Neural progenitor cell (in vitro differentiated cells): ENCODE data around the gene AKAP8. TPM values are rescaled to one million over a fixed set of nuclear protein-coding genes. Genes with fewer than 3 reads are reported as not detected.
"Not testable (repeated sequence)": the region's sequence is repeated elsewhere in the genome, so short reads cannot be mapped to it uniquely, and the experiment has no call there.

ENCODE experiments used
- DNase-seq: peaks from one replicate; pipeline ENCODE4 v3.0.0-alpha.2; 2016; ENCODE audit warnings: low spot score
- H2AFZ ChIP-seq: fragments of 200-600 bp; sonication (generic); replicated peaks from 2 replicates; pipeline ENCODE4 v1.6.1; 2016; ENCODE audit warnings: antibody characterized with exemption
- H3F3A ChIP-seq: fragments of 200-600 bp; sonication (generic); 2 replicates; pipeline ENCODE4 v1.6.1; 2016; ENCODE audit warnings: antibody characterized with exemption, low read depth
- H3K27ac ChIP-seq: fragments of 200-600 bp; sonication (generic); 2 replicates; pipeline ENCODE4 v1.5.1; 2016; ENCODE audit warnings: mild to moderate bottlenecking
- H3K27me3 ChIP-seq: fragments of 200-600 bp; sonication (generic); 2 replicates; pipeline ENCODE4 v1.6.1; 2016; ENCODE audit warnings: mild to moderate bottlenecking, moderate library complexity
- H3K36me3 ChIP-seq: fragments of 200-600 bp; sonication (generic); 2 replicates; pipeline ENCODE4 v1.5.1; 2016
- H3K4me1 ChIP-seq: fragments of 200-600 bp; sonication (generic); 2 replicates; pipeline ENCODE4 v1.6.1; 2016; ENCODE audit warnings: mixed run types
- H3K4me2 ChIP-seq: fragments of 200-600 bp; sonication (generic); 2 replicates; pipeline ENCODE4 v1.6.1; 2016
- H3K4me3 ChIP-seq: fragments of 200-600 bp; sonication (generic); 2 replicates; pipeline ENCODE4 v1.5.1; 2016
- H3K79me2 ChIP-seq: fragments of 200-600 bp; sonication (generic); 2 replicates; pipeline ENCODE4 v1.6.1; 2016; ENCODE audit warnings: low read depth
- H3K9ac ChIP-seq: fragments of 200-600 bp; sonication (generic); 2 replicates; pipeline ENCODE4 v1.6.1; 2016
- H3K9me3 ChIP-seq: fragments of 200-600 bp; sonication (generic); 2 replicates; pipeline ENCODE4 v1.5.1; 2016; ENCODE audit warnings: low read depth
- H4K20me1 ChIP-seq: fragments of 200-600 bp; sonication (generic); 2 replicates; pipeline ENCODE4 v1.6.1; 2016; ENCODE audit warnings: low read depth
- H3K27ac Mint-ChIP-seq: 3 replicates; pipeline ENCODE4 v1.8.0; 2021; ENCODE audit warnings: mixed read lengths
- H3K27me3 Mint-ChIP-seq: 2 replicates; pipeline ENCODE4 v1.8.0; 2022; ENCODE audit warnings: low read depth, mild to moderate bottlenecking, inconsistent platforms, moderate library complexity, mixed read lengths; ENCODE audit not compliant: insufficient read depth
- H3K36me3 Mint-ChIP-seq: 3 replicates; pipeline ENCODE4 v1.8.0; 2021; ENCODE audit warnings: mixed read lengths
- H3K4me1 Mint-ChIP-seq: 3 replicates; pipeline ENCODE4 v1.8.0; 2021; ENCODE audit warnings: mixed read lengths
- H3K4me3 Mint-ChIP-seq: 3 replicates; pipeline ENCODE4 v1.8.0; 2021; ENCODE audit warnings: mild to moderate bottlenecking, moderate library complexity, mixed read lengths
- H3K9me3 Mint-ChIP-seq: 3 replicates; pipeline ENCODE4 v1.8.0; 2020; ENCODE audit warnings: mixed read lengths
- CTCF ChIP-seq: fragments of 200-600 bp; sonication (generic); IDR thresholded peaks from 2 replicates; pipeline ENCODE4 v1.5.1; 2017; ENCODE audit warnings: antibody characterized with exemption, mild to moderate bottlenecking
- EZH2 ChIP-seq: fragments of 200-600 bp; sonication (generic); IDR thresholded peaks from 2 replicates; pipeline ENCODE4 v1.6.1; 2017; ENCODE audit warnings: antibody characterized with exemption, mild to moderate bottlenecking, moderate library complexity
- EZH2phosphoT487 ChIP-seq: fragments of 200-600 bp; sonication (generic); IDR thresholded peaks from 2 replicates; pipeline ENCODE4 v1.6.1; 2017; ENCODE audit warnings: antibody characterized with exemption
- total RNA-seq: library from RNA; depleted of rRNA; stranded (reverse); fragments of >200 nt; gene quantifications from 2 replicates; pipeline ENCODE4 v1.2.3, GENCODE V29; 2015; ENCODE audit warnings: low replicate concordance

The AKAP8 gene
- total RNA-seq, 1 donor from 2014 or later = 20.1 TPM

- Histone ChIP-seq H3K27ac (no peak overlapping the region), H3K4me3 (no peak overlapping the region), H3F3A (peaks cover 6% of the 10 kb centered on the region), H2AFZ (no peak overlapping the region), H3K79me2 (no peaks in the 10 kb centered on the region), H3K9me3 (no peaks in the 10 kb centered on the region), H3K9ac (no peak overlapping the region), H3K4me1 (no peaks in the 10 kb centered on the region), H3K36me3 (peaks cover 7% of the 10 kb centered on the region), H4K20me1 (no peaks in the 10 kb centered on the region), H3K27me3 (no peaks in the 10 kb centered on the region), H3K4me2 (no peak overlapping the region)
- no peak for TF ChIP-seq CTCF
- TF ChIP-seq EZH2 = no peak
- no peak for TF ChIP-seq EZH2phosphoT487
- H3K4me1 Mint-ChIP-seq = no peaks in the 10 kb centered on the region
- no peak overlapping the region for H3K27ac Mint-ChIP-seq
- no peak overlapping the region for H3K4me3 Mint-ChIP-seq
- no peaks in the 10 kb centered on the region for H3K9me3 Mint-ChIP-seq
- peaks cover 26% of the 10 kb centered on the region for H3K36me3 Mint-ChIP-seq
- no peak for DNase-seq
- peaks cover 7% of the 10 kb centered on the region for H3K27me3 Mint-ChIP-seq
Observed at GRCh38 chr19:15353908-15354307, 25.7 kb downstream of the AKAP8 start.

- not testable (repeated sequence) for DNase-seq, H3K79me2 ChIP-seq, H3K4me3 Mint-ChIP-seq, H3K27me3 Mint-ChIP-seq, H4K20me1 ChIP-seq, H3F3A ChIP-seq, H3K27ac Mint-ChIP-seq, H3K36me3 ChIP-seq, H3K27ac ChIP-seq, H3K4me3 ChIP-seq, H3K9ac ChIP-seq, H3K9me3 ChIP-seq, H3K27me3 ChIP-seq, H3K4me2 ChIP-seq, H3K9me3 Mint-ChIP-seq, H3K4me1 Mint-ChIP-seq, H3K4me1 ChIP-seq, H2AFZ ChIP-seq
- H3K36me3 Mint-ChIP-seq = peaks cover 17% of the 10 kb centered on the region
Observed at GRCh38 chr19:15352535-15352934, 27.1 kb downstream of the AKAP8 start.

GRCh38 chr19:15341328-15341727, 38.3 kb downstream of the AKAP8 start:
- not testable (repeated sequence) for H3K27ac ChIP-seq, H3K4me1 Mint-ChIP-seq, H3K9me3 Mint-ChIP-seq, DNase-seq, H3K9me3 ChIP-seq, H2AFZ ChIP-seq, H3K79me2 ChIP-seq, H3K27me3 Mint-ChIP-seq, H3K4me1 ChIP-seq, H4K20me1 ChIP-seq, H3K27me3 ChIP-seq, H3K4me3 ChIP-seq, H3K36me3 ChIP-seq, H3F3A ChIP-seq, H3K9ac ChIP-seq, H3K36me3 Mint-ChIP-seq, H3K4me3 Mint-ChIP-seq, H3K4me2 ChIP-seq, H3K27ac Mint-ChIP-seq

GRCh38 chr19:15340086-15340485, 39.5 kb downstream of the AKAP8 start:
- H2AFZ ChIP-seq = no peak overlapping the region
- no peak overlapping the region for H3K27ac Mint-ChIP-seq
- TF ChIP-seq EZH2 (no peak), CTCF (no peak), EZH2phosphoT487 (no peak)
- H3K79me2 ChIP-seq = no peaks in the 10 kb centered on the region
- H4K20me1 ChIP-seq = no peaks in the 10 kb centered on the region
- no peaks in the 10 kb centered on the region for H3K36me3 ChIP-seq
- no peaks in the 10 kb centered on the region for H3K27me3 ChIP-seq
- H3K4me1 ChIP-seq = no peaks in the 10 kb centered on the region
- no peaks in the 10 kb centered on the region for H3K9me3 ChIP-seq
- H3K27ac ChIP-seq = no peak overlapping the region
- H3K4me3 Mint-ChIP-seq = no peak overlapping the region
- peaks cover 6% of the 10 kb centered on the region for H3K4me1 Mint-ChIP-seq
- no peaks in the 10 kb centered on the region for H3F3A ChIP-seq
- DNase-seq = no peak
- no peak overlapping the region for H3K4me3 ChIP-seq
- peaks cover 5% of the 10 kb centered on the region for H3K36me3 Mint-ChIP-seq
- no peaks in the 10 kb centered on the region for H3K9me3 Mint-ChIP-seq
- peaks cover 2% of the 10 kb centered on the region for H3K27me3 Mint-ChIP-seq
- no peak overlapping the region for H3K9ac ChIP-seq
- H3K4me2 ChIP-seq = no peak overlapping the region
